Measurements from ENCODE around the gene PDPR. TPM values are rescaled to one million over a fixed set of nuclear protein-coding genes. Genes with fewer than 3 reads are reported as not detected.
"Not testable (repeated sequence)": the region's sequence is repeated elsewhere in the genome, so short reads cannot be mapped to it uniquely, and the experiment has no call there.

The PDPR gene
- total RNA-seq, 1 experiment from 2014 or later, result 9.4 TPM

- H3F3A ChIP-seq (ENCODE audit: low read length, unreplicated experiment); ATAC-seq; H3K27me3 ChIP-seq (ENCODE audit: low read length); H3K9me3 ChIP-seq (ENCODE audit: low read length); H3K9me2 ChIP-seq (replicated peaks; ENCODE audit: low read length); H3K4me3 ChIP-seq (ENCODE audit: low read length); H3K79me2 ChIP-seq (ENCODE audit: low read length); DNase-seq; BruUV-seq (replicated peaks); H3K4me2 ChIP-seq (ENCODE audit: low read length); POLR2A ChIA-PET (ENCODE audit: unreplicated experiment); intact Hi-C loops (cut with micrococcal nuclease); H3K4me1 ChIP-seq (ENCODE audit: insufficient read depth, low read length); H3K27ac ChIP-seq (ENCODE audit: low read length); CTCF ChIA-PET; H2AFZ ChIP-seq (ENCODE audit: low read length); H4K20me1 ChIP-seq (ENCODE audit: low read length); H3K36me3 ChIP-seq (ENCODE audit: low read depth, low read length); H3K9ac ChIP-seq (ENCODE audit: low read length): not testable (repeated sequence)
These were observed 12.1 kb downstream of the PDPR start for GRCh38 chr16:70126226-70126625.

- H2AFZ ChIP-seq (ENCODE audit: low read length); POLR2A ChIA-PET (ENCODE audit: unreplicated experiment); H4K20me1 ChIP-seq (ENCODE audit: low read length); intact Hi-C loops (cut with micrococcal nuclease); H3K4me2 ChIP-seq (ENCODE audit: low read length); H3K9me2 ChIP-seq (replicated peaks; ENCODE audit: low read length); DNase-seq; BruUV-seq (replicated peaks); ATAC-seq; CTCF ChIA-PET; H3K9me3 ChIP-seq (ENCODE audit: low read length); H3K9ac ChIP-seq (ENCODE audit: low read length); H3F3A ChIP-seq (ENCODE audit: low read length, unreplicated experiment); H3K36me3 ChIP-seq (ENCODE audit: low read depth, low read length); H3K27ac ChIP-seq (ENCODE audit: low read length); H3K27me3 ChIP-seq (ENCODE audit: low read length); H3K79me2 ChIP-seq (ENCODE audit: low read length); H3K4me1 ChIP-seq (ENCODE audit: insufficient read depth, low read length); H3K4me3 ChIP-seq (ENCODE audit: low read length): not testable (repeated sequence)
These were observed 13.6 kb downstream of the PDPR start for GRCh38 chr16:70127706-70128105.

- H3K4me1 ChIP-seq (ENCODE audit: insufficient read depth, low read length); H3K27me3 ChIP-seq (ENCODE audit: low read length); H3K36me3 ChIP-seq (ENCODE audit: low read depth, low read length); H3K4me2 ChIP-seq (ENCODE audit: low read length); H2AFZ ChIP-seq (ENCODE audit: low read length); H3K9me3 ChIP-seq (ENCODE audit: low read length); CTCF ChIA-PET; H3K27ac ChIP-seq (ENCODE audit: low read length); H3K79me2 ChIP-seq (ENCODE audit: low read length); H3K9me2 ChIP-seq (replicated peaks; ENCODE audit: low read length); BruUV-seq (replicated peaks); ATAC-seq; H3K9ac ChIP-seq (ENCODE audit: low read length); H3F3A ChIP-seq (ENCODE audit: low read length, unreplicated experiment); POLR2A ChIA-PET (ENCODE audit: unreplicated experiment); H3K4me3 ChIP-seq (ENCODE audit: low read length); H4K20me1 ChIP-seq (ENCODE audit: low read length); intact Hi-C loops (cut with micrococcal nuclease); DNase-seq: not testable (repeated sequence)
These were observed 14.7 kb downstream of the PDPR start for GRCh38 chr16:70128844-70129243.

GRCh38 chr16:70135796-70136195, 21.7 kb downstream of the PDPR start:
- H3K4me1 ChIP-seq (ENCODE audit: insufficient read depth, low read length); CTCF ChIA-PET; BruUV-seq (replicated peaks); H2AFZ ChIP-seq (ENCODE audit: low read length); H3F3A ChIP-seq (ENCODE audit: low read length, unreplicated experiment); H3K4me2 ChIP-seq (ENCODE audit: low read length); ATAC-seq; intact Hi-C loops (cut with micrococcal nuclease); H3K9me2 ChIP-seq (replicated peaks; ENCODE audit: low read length); DNase-seq; H3K27ac ChIP-seq (ENCODE audit: low read length); H3K27me3 ChIP-seq (ENCODE audit: low read length); POLR2A ChIA-PET (ENCODE audit: unreplicated experiment); H3K4me3 ChIP-seq (ENCODE audit: low read length); H3K36me3 ChIP-seq (ENCODE audit: low read depth, low read length); H3K9ac ChIP-seq (ENCODE audit: low read length); H3K9me3 ChIP-seq (ENCODE audit: low read length); H4K20me1 ChIP-seq (ENCODE audit: low read length); H3K79me2 ChIP-seq (ENCODE audit: low read length): not testable (repeated sequence)

GRCh38 chr16:70136595-70136994, 22.5 kb downstream of the PDPR start:
- CTCF ChIA-PET; POLR2A ChIA-PET (ENCODE audit: unreplicated experiment); ATAC-seq: not testable (repeated sequence)

GRCh38 chr16:70142739-70143138, 28.6 kb downstream of the PDPR start:
- H3K9me3 ChIP-seq (ENCODE audit: low read length); intact Hi-C loops (cut with micrococcal nuclease); H4K20me1 ChIP-seq (ENCODE audit: low read length); CTCF ChIA-PET; H3K36me3 ChIP-seq (ENCODE audit: low read depth, low read length); POLR2A ChIA-PET (ENCODE audit: unreplicated experiment); H2AFZ ChIP-seq (ENCODE audit: low read length); H3K27ac ChIP-seq (ENCODE audit: low read length); H3K27me3 ChIP-seq (ENCODE audit: low read length); H3K9ac ChIP-seq (ENCODE audit: low read length); H3K9me2 ChIP-seq (replicated peaks; ENCODE audit: low read length); ATAC-seq; H3K79me2 ChIP-seq (ENCODE audit: low read length); DNase-seq; H3K4me1 ChIP-seq (ENCODE audit: insufficient read depth, low read length); H3F3A ChIP-seq (ENCODE audit: low read length, unreplicated experiment); BruUV-seq (replicated peaks); H3K4me3 ChIP-seq (ENCODE audit: low read length); H3K4me2 ChIP-seq (ENCODE audit: low read length): not testable (repeated sequence)

More at GRCh38 chr16:70136595-70136994, 22.5 kb downstream of the PDPR start:
- H3K4me2 ChIP-seq (ENCODE audit: low read length); H3K79me2 ChIP-seq (ENCODE audit: low read length); BruUV-seq (replicated peaks); intact Hi-C loops (cut with micrococcal nuclease); H4K20me1 ChIP-seq (ENCODE audit: low read length); H3K9me2 ChIP-seq (replicated peaks; ENCODE audit: low read length); H3K9me3 ChIP-seq (ENCODE audit: low read length); H2AFZ ChIP-seq (ENCODE audit: low read length); H3K36me3 ChIP-seq (ENCODE audit: low read depth, low read length); H3F3A ChIP-seq (ENCODE audit: low read length, unreplicated experiment); H3K9ac ChIP-seq (ENCODE audit: low read length); H3K27me3 ChIP-seq (ENCODE audit: low read length); H3K4me1 ChIP-seq (ENCODE audit: insufficient read depth, low read length); DNase-seq; H3K4me3 ChIP-seq (ENCODE audit: low read length); H3K27ac ChIP-seq (ENCODE audit: low read length): not testable (repeated sequence)

- H3K4me2 ChIP-seq (ENCODE audit: low read length); H3K79me2 ChIP-seq (ENCODE audit: low read length); H4K20me1 ChIP-seq (ENCODE audit: low read length); H3K4me3 ChIP-seq (ENCODE audit: low read length); H2AFZ ChIP-seq (ENCODE audit: low read length); BruUV-seq (replicated peaks); H3K27me3 ChIP-seq (ENCODE audit: low read length); ATAC-seq; H3K4me1 ChIP-seq (ENCODE audit: insufficient read depth, low read length); H3K9me2 ChIP-seq (replicated peaks; ENCODE audit: low read length); H3K36me3 ChIP-seq (ENCODE audit: low read depth, low read length); H3K27ac ChIP-seq (ENCODE audit: low read length); H3F3A ChIP-seq (ENCODE audit: low read length, unreplicated experiment); H3K9me3 ChIP-seq (ENCODE audit: low read length); DNase-seq; H3K9ac ChIP-seq (ENCODE audit: low read length); CTCF ChIA-PET; POLR2A ChIA-PET (ENCODE audit: unreplicated experiment); intact Hi-C loops (cut with micrococcal nuclease): not testable (repeated sequence)
These were observed 29.2 kb downstream of the PDPR start for GRCh38 chr16:70143231-70143895.

All from PC-3 (cell line).